GM21786 (cell line): ENCODE measurements around the gene METTL21C.

ENCODE experiments used
- ATAC-seq: cut with Tn5 transposase; IDR thresholded peaks from one replicate; pipeline ENCODE4 v1.9.1; 2021; ENCODE audit not compliant: unreplicated experiment

The METTL21C gene

DNA sequence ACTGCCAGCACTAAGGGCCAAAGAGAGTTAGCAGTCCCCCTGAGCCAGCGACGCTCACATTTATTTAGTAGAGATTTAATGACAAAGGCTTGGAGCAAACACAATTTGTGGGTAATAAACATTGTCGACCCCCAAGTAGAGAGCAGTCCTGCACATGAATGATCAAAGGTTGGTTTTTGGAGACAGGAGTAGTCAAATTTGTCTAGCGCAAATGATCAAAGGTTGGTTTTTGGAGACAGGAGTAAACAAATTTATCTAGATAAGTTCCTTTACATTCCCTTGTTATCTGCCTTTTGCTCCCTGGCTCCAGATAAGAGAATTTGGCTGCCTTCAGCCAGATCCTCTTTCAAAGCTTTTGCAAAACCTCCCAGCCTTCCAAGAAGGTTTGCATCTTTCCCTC, 26.9 kb downstream of the METTL21C start:
- ATAC-seq: no peak

GRCh38 chr13:102667023-102667422, 27.8 kb downstream of the METTL21C start:
- no peak for ATAC-seq

DNA sequence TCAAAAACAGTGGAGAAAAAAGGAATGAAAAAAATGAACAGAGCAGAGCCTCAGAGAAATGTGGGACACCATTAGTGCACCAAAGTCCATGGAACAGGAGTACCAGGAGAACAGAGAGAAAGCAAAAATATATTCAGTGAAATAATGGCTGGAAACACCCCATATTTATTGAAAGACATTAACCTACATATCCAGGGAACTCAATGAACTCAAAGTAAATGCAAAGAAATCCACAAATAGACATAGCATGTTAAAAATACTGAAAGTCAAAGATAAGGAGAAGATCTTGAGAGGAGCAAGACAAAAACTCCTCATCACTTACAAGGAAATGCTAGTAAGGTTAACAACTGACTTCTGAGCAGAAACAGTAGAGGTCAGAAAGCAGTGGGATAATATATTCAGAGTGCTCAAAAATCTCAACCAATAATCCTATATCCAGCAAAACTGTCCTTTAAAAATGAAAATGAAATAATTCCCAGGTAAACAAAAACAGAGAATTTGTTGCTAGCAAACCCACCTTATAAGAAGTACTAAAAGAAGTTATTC, 35.6 kb downstream of the METTL21C start:
- no peak for ATAC-seq

DNA sequence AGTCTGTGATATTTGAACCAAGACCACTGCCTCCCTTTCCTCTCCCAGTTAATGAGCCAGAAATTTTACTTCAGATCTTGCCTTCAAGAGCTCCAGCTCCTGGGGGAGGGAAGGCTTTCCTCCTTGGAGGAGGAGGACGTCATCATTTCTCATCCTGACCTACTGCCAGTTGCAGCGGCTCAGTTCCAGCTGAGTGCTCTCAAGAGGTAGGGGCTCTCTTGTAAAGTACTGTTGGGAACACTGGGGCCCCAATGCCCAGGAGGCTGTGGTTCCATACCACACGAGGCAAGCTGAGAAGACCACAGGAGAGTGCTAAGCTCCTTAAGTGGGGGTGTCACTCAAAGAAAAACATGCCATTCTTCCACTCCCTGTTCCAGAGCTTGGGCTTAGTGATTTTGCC, 36.2 kb downstream of the METTL21C start:
- ATAC-seq: no peak

GRCh38 chr13:102657630-102658029, 37.2 kb downstream of the METTL21C start:
- ATAC-seq: no peak

DNA sequence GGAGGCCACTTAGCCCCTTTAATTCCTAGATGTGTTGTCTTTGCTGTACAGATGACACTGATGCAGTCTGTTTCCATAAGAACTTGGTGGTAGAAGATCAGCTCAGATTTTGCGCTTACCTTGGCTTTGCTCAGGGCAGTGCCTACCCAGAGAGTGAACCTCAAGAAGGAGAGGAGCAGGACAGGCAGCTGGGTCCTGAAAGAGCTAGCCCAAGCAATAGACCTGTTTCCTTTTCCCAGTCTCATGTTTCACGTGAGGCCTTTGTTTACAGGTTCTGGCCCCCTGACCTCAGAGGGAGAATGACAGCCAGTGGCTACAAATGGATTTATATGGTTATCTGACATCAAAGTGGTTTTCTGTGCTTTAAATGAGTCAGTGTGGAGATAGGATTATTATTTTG, 40.1 kb downstream of the METTL21C start:
- no peak for ATAC-seq

DNA sequence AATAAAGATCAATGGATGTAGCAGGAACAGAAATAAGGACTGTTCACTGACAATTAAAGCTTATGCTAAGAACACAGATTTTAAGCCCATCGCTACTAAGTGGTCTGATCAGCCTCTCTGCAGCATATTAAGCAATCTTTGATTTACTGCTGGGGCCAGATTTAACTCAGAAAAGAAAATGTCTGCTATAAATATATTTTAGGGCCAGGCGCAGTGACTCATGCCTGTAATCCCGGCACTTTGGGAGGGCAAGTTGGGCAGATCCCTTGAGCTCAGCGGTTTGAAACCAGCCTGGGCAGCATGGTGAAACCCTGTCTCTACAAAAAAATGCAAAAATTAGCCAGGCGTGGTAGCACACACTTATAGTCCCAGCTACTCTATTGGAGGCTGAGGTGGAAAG, 43.0 kb downstream of the METTL21C start:
- ATAC-seq: no peak

GRCh38 chr13:102651392-102651791, 43.5 kb downstream of the METTL21C start:
- ATAC-seq: no peak

- no peak for ATAC-seq
Measured at GRCh38 chr13:102650444-102650843, 44.4 kb downstream of the METTL21C start.

DNA sequence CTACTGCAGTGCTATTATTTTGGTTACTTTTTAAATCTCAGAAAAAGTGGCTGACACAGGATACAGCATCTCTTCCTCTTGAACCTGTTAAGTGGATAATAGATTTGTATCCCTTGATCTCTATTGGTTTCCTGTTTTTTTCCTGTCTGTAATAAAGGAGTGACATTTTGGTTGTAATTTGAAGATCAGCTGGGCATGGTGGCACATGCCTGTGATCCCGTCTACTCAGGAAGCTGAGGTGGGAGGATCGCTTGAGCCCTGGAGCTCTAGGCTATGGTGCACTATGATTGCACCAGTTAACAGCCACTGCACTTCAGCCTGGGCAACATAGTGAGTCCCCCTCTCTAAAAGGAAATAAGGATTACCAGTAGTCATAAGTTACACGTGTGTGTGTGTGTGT, 46.8 kb downstream of the METTL21C start:
- no peak for ATAC-seq

- ATAC-seq: no peak
Measured at GRCh38 chr13:102645701-102646100, 49.1 kb downstream of the METTL21C start.

DNA sequence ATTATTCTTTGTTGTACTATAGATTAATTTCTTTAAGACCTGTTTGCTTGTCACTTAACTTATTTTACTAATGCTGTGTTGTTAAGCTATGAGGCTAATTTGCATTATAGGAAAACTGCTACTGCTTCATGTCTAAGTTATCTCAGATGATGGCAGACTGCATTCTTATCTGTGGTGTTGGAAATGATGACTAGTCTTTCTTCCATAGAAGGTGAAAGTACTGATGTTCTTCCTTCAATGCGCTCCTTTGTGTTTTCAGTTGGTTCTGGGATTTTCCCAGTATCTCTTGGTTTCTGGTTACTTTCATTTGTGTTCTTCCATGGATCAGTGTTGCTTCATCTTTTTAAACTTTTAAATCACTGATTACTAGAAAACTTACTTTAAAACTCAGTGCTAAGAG, 51.2 kb downstream of the METTL21C start:
- ATAC-seq: no peak

GRCh38 chr13:102642475-102642874, 52.4 kb downstream of the METTL21C start:
- ATAC-seq: no peak

DNA sequence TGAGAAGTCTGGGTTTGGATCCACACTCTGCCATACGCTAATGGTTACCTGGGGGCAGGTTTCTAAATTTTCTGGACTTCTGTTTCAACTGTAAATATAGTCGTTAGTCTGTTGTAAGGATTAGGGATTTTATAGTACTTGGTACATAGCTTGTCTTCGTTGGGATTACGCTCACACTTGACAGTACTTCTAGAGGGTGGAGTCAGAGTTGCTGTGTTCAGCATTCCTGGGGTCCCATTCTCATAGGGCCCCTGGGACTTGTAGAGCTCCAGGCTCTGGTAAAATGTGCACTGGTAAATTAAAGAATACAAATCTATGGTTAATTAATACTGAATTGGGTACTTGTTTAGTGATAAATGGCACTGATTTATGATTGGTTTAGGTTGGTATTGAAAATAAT, 52.8 kb downstream of the METTL21C start:
- ATAC-seq: no peak

- no peak for ATAC-seq
Measured at GRCh38 chr13:102638741-102639140, 56.1 kb downstream of the METTL21C start.
